GM18508 (cell line): ENCODE results near the gene TMEM30B.
"Not testable (repeated sequence)": the region's sequence is repeated elsewhere in the genome, so short reads cannot be mapped to it uniquely, and the experiment has no call there.

Source experiments
- ATAC-seq: cut with Tn5 transposase; IDR thresholded peaks from one replicate; pipeline ENCODE4 v1.9.1; 2021; ENCODE audit warnings: moderate number of reproducible peaks; ENCODE audit not compliant: insufficient read depth, unreplicated experiment

Gene TMEM30B

DNA sequence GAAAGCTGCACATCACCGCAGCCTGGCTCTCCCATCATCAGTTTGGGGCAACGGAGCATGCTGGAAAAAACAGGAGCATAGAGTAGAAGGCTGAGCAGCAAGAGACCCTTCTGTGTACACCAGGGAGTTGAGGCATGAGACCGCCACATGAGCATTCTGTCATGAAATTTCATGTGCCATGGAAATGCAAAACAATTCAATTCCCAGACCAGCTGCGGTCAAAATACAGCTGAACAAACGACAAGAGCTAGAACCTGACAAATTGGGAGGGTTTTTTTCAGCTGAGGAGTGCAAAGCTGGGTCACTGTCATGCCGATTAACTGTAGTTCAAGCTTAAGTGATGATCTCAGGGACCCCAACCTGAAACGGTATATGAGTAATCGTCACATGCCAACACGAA, 37.1 kb downstream of the TMEM30B start:
- ATAC-seq, result no peak

DNA sequence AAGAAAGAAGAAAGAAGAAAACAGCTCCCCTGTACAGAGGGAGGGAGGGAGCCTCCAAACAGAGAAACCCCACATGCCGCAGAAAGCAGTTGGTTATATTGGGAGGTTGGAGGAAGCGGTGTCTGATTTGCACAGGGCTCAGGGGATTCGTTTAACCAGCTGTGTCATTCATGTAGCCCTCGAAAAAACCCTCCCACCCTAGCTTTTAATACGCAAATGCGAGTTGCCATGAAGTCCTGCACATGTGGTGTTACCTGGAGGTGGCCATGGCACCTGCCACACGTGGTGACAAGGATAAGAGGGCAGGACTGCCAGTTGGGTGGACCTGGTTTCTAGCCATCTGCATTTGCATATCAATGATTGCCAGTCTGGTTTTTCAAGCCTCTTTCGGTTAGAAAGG, 40.9 kb downstream of the TMEM30B start:
- ATAC-seq, result no peak

DNA sequence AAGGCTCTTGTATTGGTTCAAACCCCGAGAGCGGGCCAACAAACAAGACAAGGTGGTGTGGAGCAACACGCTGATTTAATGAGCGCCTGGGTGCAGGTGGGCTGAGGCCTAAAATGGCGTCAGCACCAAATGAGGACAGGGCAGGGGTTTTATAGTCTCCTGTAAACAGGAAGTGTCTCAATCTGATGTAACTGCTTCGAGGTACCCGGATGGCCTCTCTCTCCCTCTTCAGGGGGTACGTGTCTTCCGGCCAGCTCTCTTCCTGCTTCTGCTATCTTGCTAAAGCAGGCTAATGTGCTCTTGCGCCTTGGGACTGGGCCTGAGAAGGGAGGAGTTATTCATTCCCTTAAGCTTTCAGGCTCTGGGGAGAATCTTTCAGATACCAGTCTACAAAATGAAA, 41.9 kb downstream of the TMEM30B start:
- ATAC-seq, result not testable (repeated sequence)

DNA sequence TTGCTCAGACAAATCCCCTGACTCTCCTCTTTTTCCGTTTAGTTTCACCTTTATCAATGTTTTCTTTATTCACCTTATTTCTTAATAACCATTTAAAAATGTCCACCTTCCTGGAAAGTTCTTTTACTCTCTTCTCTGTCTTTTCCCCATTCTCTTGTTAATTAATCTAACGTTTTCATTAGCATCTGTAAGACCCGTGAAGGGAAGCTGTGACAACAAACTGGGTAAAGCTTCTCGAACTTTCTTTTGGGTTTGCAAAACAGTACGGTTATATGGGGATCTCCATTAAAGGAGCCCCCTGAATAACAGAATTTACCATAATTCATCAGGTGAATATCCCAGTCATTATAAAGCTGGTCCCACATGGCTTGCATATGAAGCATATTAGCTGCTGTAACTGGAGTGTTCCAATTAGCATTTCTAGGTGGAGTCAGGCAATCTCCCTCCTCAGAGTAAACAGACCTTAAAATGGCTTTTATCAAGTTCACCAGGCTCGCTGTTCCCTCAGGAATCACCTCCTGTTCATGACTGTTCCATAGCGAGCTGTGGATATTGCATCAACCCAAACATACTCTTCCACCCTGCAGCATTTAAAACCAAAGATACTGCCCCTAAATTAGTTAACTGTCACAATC, 42.4 kb downstream of the TMEM30B start:
- no peak for ATAC-seq

DNA sequence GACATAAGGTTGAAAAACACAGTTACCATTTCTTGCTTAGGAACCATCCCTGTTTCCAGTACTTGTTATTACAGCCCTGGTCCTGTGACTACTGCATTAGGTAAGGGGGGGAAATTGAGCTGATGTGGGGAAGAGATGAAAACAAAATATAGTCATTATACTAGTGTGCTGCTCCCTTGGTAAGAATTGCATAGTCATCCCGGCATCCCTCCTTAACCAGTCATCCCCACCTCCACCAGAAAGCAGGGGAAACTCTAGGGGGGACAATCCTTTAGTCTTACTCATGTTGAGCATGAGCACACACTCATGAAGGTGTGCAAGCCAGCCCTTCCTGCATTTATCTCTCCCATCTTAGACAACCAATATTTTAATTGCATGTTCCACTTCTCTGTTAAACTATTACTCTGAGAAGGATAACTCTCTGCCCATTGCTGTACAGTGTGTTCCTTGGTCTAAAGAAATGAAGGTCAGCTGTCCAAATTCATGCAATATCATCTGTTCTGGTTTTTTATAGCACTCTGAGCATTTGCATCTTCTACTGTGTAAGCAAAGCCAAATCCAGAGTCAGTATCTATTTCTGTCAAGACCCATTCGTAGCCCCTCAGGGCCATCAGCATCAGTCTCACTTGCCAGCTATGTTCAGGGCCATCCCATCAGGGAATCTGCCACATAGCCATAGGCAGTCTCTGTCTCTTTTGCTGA, 46.8 kb downstream of the TMEM30B start:
- ATAC-seq, result no peak

DNA sequence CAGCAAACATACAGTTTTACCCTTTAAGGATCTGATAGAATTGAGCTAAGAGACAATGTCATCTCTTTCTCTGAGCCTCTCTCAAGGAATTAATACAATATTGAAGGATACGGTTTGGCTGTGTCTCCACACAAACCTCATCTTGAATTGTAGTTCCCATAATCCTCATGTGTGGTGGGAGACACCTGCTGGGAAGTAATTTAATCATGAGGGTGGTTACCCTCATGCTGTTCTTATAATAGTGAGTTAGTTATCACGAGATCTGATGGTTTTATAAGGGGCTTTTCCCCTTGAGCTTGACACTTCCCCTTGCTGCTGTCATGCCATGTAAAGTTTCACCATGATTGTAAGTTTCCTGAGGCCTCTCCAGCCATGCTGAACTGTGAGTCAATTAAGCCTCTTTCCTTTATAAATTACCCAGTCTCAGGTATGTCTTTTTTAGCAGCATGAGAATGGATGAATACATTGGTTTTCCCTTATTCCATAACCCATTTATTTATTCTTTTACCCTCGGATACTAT, 47.6 kb downstream of the TMEM30B start:
- no peak for ATAC-seq

DNA sequence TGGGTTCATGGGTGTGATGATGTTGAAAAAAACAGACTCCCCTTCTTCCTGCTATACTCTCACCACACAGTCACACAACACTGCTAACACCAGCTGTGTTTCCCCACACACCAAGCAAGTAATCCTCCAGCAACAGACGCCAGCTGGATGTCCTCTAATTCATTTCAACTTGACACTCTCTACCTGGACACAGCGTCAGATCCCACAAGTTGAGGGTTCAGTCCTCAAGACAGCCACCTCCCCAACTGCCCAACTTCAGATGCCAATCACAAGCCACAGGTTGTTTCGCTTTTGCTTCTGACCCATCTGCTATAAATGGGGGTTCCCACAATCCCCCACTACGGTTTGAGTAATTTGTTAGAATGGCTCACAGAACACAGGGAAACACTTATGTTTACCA, 49.3 kb downstream of the TMEM30B start:
- ATAC-seq, result no peak

DNA sequence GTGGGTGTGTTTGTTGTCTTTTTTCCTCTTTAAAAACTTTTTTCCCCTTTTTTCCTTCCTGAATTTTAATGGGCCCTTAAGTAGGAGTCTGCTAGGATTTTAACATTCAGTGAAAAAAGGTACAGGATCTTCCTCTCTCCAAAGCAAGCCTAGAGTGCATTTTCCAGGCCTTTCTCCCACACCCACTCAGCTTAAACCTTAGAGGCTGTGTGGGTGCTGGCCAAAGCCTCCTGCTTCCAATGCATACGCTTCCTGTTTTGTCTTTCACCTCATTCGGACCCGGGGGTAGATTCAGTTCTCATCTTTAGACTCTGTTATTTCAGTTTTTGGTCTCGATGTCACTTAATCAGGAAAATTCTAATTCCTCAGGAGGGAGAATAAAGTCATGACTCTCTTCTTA, 51.2 kb downstream of the TMEM30B start:
- no peak for ATAC-seq

DNA sequence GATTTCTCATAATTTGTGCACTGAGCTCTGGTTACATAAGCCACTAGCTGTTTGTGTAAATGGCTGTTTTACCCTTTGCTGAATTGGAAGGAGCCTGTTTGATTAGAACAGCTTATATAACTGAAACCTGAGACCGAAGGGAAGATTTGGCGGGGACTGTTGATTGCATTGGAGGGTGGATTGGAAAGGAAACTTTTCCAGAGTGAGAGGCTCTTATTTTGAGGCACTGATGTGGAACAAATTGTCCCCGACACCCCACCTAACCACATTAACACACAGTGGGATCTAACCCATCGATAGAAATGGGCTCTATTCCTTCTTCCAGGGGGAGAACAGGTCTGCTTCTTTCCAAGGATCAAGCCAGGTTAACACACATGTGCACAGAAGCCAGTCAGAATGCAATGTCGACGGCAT, 51.7 kb downstream of the TMEM30B start:
- ATAC-seq, result no peak

DNA sequence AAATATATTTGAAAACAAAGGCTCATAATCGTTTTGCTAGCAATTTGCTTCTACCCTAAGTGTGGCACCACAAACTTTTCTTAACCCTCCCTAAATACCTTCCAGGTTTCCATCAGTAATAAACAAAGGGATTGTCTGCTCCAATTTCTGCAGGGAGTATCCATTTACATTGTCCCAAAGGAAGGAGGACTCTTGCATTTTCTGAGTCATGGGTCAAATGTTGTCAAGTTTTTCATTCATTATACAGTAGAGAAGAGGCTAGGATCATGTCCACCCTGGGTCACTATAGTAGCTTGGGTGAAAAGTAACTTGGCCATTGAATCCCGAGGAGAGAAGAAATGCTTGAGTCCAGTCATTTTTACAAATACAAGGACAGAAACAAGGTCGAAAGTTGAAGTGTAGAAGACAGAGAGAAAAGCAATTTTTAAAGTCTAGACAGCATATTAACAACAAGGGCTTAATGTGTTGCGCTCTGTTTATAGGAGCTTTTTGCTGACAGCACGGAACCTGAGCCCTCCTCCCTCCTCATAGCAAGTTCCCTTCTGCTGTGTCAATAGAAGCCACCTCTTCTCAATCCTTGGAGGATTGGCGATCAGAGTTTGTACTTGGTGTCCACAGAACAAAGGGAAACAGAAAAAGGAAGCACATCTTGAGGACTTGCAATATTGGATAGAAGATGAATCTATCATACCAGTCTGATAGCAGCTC, 53.1 kb downstream of the TMEM30B start:
- no peak for ATAC-seq
